NCI-H510A treated with DMSO at 0.1 percent for 48 hours (cell line): ENCODE results near the gene ANKS1B.

ENCODE experiments used
- DNase-seq: peaks from one replicate; lab custom pipeline; 2025; lab: John Stamatoyannopoulos, UW

Gene ANKS1B

GRCh38 chr12:99192489-99192888, 792.2 kb downstream of the ANKS1B start:
- DNase-seq = no peak

- DNase-seq = no peak
Measured at GRCh38 chr12:99176871-99177270, 807.9 kb downstream of the ANKS1B start.

GRCh38 chr12:99170461-99170860, 814.3 kb downstream of the ANKS1B start:
- DNase-seq = no peak

- no peak for DNase-seq
Measured at GRCh38 chr12:99170037-99170436, 814.7 kb downstream of the ANKS1B start.

- DNase-seq = no peak
Measured at GRCh38 chr12:99157946-99158345, 826.8 kb downstream of the ANKS1B start.

- DNase-seq = no peak
Measured at GRCh38 chr12:99154983-99155336, 829.8 kb downstream of the ANKS1B start.

GRCh38 chr12:99154216-99154982, 830.3 kb downstream of the ANKS1B start:
- no peak for DNase-seq

GRCh38 chr12:99153293-99153692, 831.4 kb downstream of the ANKS1B start:
- no peak for DNase-seq

- DNase-seq = no peak
Measured at GRCh38 chr12:99152337-99152736, 832.4 kb downstream of the ANKS1B start.

- no peak for DNase-seq
Measured at GRCh38 chr12:99151744-99152143, 833.0 kb downstream of the ANKS1B start.

GRCh38 chr12:99147130-99147529, 837.6 kb downstream of the ANKS1B start:
- no peak for DNase-seq

- no peak for DNase-seq
Measured at GRCh38 chr12:99146730-99147129, 838.0 kb downstream of the ANKS1B start.

- DNase-seq = no peak
Measured at GRCh38 chr12:99146185-99146584, 838.6 kb downstream of the ANKS1B start.

- no peak for DNase-seq
Measured at GRCh38 chr12:99142651-99143050, 842.1 kb downstream of the ANKS1B start.

- DNase-seq = no peak
Measured at GRCh38 chr12:99140017-99140720, 844.6 kb downstream of the ANKS1B start.

GRCh38 chr12:99138393-99138792, 846.3 kb downstream of the ANKS1B start:
- no peak for DNase-seq

GRCh38 chr12:99137124-99137855, 847.4 kb downstream of the ANKS1B start:
- DNase-seq = no peak

GRCh38 chr12:99136516-99136915, 848.2 kb downstream of the ANKS1B start:
- no peak for DNase-seq

GRCh38 chr12:99135376-99135775, 849.4 kb downstream of the ANKS1B start:
- DNase-seq = no peak

GRCh38 chr12:99133401-99133800, 851.3 kb downstream of the ANKS1B start:
- DNase-seq = no peak

GRCh38 chr12:99131751-99132199, 853.0 kb downstream of the ANKS1B start:
- no peak for DNase-seq

- no peak for DNase-seq
Measured at GRCh38 chr12:99130808-99131553, 853.8 kb downstream of the ANKS1B start.
